DND-41 (cell line): ENCODE results near the gene UBE3A.
"Not testable (repeated sequence)": the region's sequence is repeated elsewhere in the genome, so short reads cannot be mapped to it uniquely, and the experiment has no call there.

Experiments
- ATAC-seq: fragments of 200-7000 bp; cut with Tn5 transposase; 3 replicates; pipeline ENCODE4 v1.9.1; 2021; ENCODE audit warnings: low read depth; ENCODE audit not compliant: insufficient read depth
- DNase-seq: peaks from one replicate; pipeline ENCODE4 v3.0.0-alpha.2; 2020
- H2AFZ ChIP-seq: 2 replicates; pipeline ENCODE4 v1.6.0; 2012; ENCODE audit warnings: low read depth, low read length
- H3K27ac ChIP-seq: 2 replicates; pipeline ENCODE4 v1.5.1; 2012; ENCODE audit warnings: low read length, inconsistent platforms
- H3K27me3 ChIP-seq: fragments of 200-600 bp; sonication (generic); 2 replicates; pipeline ENCODE4 v1.6.0; 2012; ENCODE audit warnings: low read length, mild to moderate bottlenecking, inconsistent platforms; ENCODE audit not compliant: insufficient read depth, poor library complexity
- H3K36me3 ChIP-seq: 2 replicates; pipeline ENCODE4 v1.5.1; 2012; ENCODE audit warnings: low read length, inconsistent platforms; ENCODE audit not compliant: insufficient read depth
- H3K4me1 ChIP-seq: 2 replicates; pipeline ENCODE4 v1.5.1; 2012; ENCODE audit warnings: mild to moderate bottlenecking, low read length; ENCODE audit not compliant: insufficient read depth
- H3K4me2 ChIP-seq: 2 replicates; pipeline ENCODE4 v1.6.0; 2012; ENCODE audit warnings: mild to moderate bottlenecking, moderate library complexity, low read length, inconsistent platforms; ENCODE audit not compliant: insufficient read depth
- H3K4me3 ChIP-seq, 2 experiments: fragments of 200-600 bp in 1 of 2; shearing (Covaris generic) in 1 of 2; 2 replicates each; pipeline ENCODE4 v1.5.1; 2012 to 2016; ENCODE audit warnings: inconsistent platforms in 2 of 2, low read length in 2 of 2, mild to moderate bottlenecking in 2 of 2, low read depth in 1 of 2, moderate library complexity in 1 of 2
- H3K79me2 ChIP-seq: 2 replicates; pipeline ENCODE4 v1.6.0; 2012; ENCODE audit warnings: low read length, inconsistent platforms; ENCODE audit not compliant: insufficient read depth
- H3K9ac ChIP-seq: 2 replicates; pipeline ENCODE4 v1.6.0; 2012; ENCODE audit warnings: low read depth, mild to moderate bottlenecking, inconsistent platforms, low read length, moderate library complexity
- H3K9me3 ChIP-seq: 2 replicates; pipeline ENCODE4 v1.5.1; 2012; ENCODE audit warnings: low read length, moderate library complexity, mild to moderate bottlenecking, inconsistent platforms; ENCODE audit not compliant: insufficient read depth, severe bottlenecking
- H4K20me1 ChIP-seq: 2 replicates; pipeline ENCODE4 v1.6.0; 2012; ENCODE audit warnings: low read length; ENCODE audit not compliant: insufficient read depth
- CTCF ChIP-seq: IDR thresholded peaks from 2 replicates; pipeline ENCODE4 v1.5.1; 2012; ENCODE audit warnings: borderline replicate concordance, low read length, moderate library complexity, mild to moderate bottlenecking; ENCODE audit not compliant: poor library complexity, severe bottlenecking; ENCODE audit errors: extremely low read depth
- EZH2 ChIP-seq: IDR thresholded peaks from 3 replicates; pipeline ENCODE4 v1.6.1; 2012; ENCODE audit warnings: borderline replicate concordance, low read depth, mild to moderate bottlenecking, moderate library complexity, low read length, inconsistent platforms; ENCODE audit not compliant: severe bottlenecking

Gene UBE3A

GRCh38 chr15:25455226-25455625 is 16.4 kb upstream of the UBE3A start:
- H3K9ac ChIP-seq = no peak overlapping the region
- H3K4me3 ChIP-seq = no peak overlapping the region
- H4K20me1 ChIP-seq = no peaks in the 10 kb centered on the region
- H3K79me2 ChIP-seq = no peaks in the 10 kb centered on the region
- H3K36me3 ChIP-seq = no peaks in the 10 kb centered on the region
- DNase-seq (no peak), ATAC-seq (no peak)
- peaks cover 4% of the 10 kb centered on the region for H3K9me3 ChIP-seq
- H2AFZ ChIP-seq = no peak overlapping the region
- TF ChIP-seq CTCF (no peak), EZH2 (no peak)
- no peaks in the 10 kb centered on the region for H3K27me3 ChIP-seq
- no peak overlapping the region for H3K4me2 ChIP-seq
- H3K27ac ChIP-seq = no peak overlapping the region
- H3K4me1 ChIP-seq = 0 out of 2 replicates have a peak, but pooled peaks cover 2% of the 10 kb centered on the region

- peaks cover 4% of the 10 kb centered on the region for H3K9me3 ChIP-seq
- TF ChIP-seq CTCF (no peak), EZH2 (no peak)
- H3K27ac ChIP-seq = no peak overlapping the region
- 0 out of 2 replicates have a peak, but pooled peaks cover 2% of the 10 kb centered on the region for H3K4me1 ChIP-seq
- no peak overlapping the region for H3K4me2 ChIP-seq
- H2AFZ ChIP-seq = no peak overlapping the region
- H3K9ac ChIP-seq = no peak overlapping the region
- no peaks in the 10 kb centered on the region for H3K36me3 ChIP-seq
- no peak for ATAC-seq
- H3K79me2 ChIP-seq = no peaks in the 10 kb centered on the region
- H3K4me3 ChIP-seq = no peak overlapping the region
- no peak for DNase-seq
- H4K20me1 ChIP-seq = no peaks in the 10 kb centered on the region
- no peaks in the 10 kb centered on the region for H3K27me3 ChIP-seq
These were observed 15.9 kb upstream of the UBE3A start for GRCh38 chr15:25454771-25455170.

- not testable (repeated sequence) for DNase-seq, H3K9me3 ChIP-seq, H3K36me3 ChIP-seq, H3K9ac ChIP-seq, H3K4me1 ChIP-seq, H3K79me2 ChIP-seq, H3K4me2 ChIP-seq, H3K4me3 ChIP-seq, H3K27ac ChIP-seq, H3K27me3 ChIP-seq, ATAC-seq, H2AFZ ChIP-seq, H4K20me1 ChIP-seq
These were observed 14.4 kb upstream of the UBE3A start for GRCh38 chr15:25453246-25453645.

GRCh38 chr15:25451501-25451900 is 12.7 kb upstream of the UBE3A start:
- ATAC-seq (no peak), DNase-seq (no peak)
- Histone ChIP-seq H3K4me2 (no peak overlapping the region), H3K4me1 (0 out of 2 replicates have a peak, but pooled peaks cover 2% of the 10 kb centered on the region), H2AFZ (no peak overlapping the region), H3K4me3 (no peak overlapping the region), H3K27me3 (no peaks in the 10 kb centered on the region), H3K36me3 (no peaks in the 10 kb centered on the region), H3K27ac (no peak overlapping the region), H3K9ac (no peak overlapping the region), H4K20me1 (no peaks in the 10 kb centered on the region), H3K79me2 (no peaks in the 10 kb centered on the region), H3K9me3 (peaks cover 4% of the 10 kb centered on the region)
- TF ChIP-seq EZH2 (no peak), CTCF (no peak)
